Naive thymus-derived CD8-positive, alpha-beta T cell (primary cell): ENCODE measurements around the gene EYA4. TPM values are rescaled to one million over a fixed set of nuclear protein-coding genes. Genes with fewer than 3 reads are reported as not detected.

Experiments used
- ATAC-seq, 2 donors: fragments of 150-1000 bp; cut with Tn5 transposase in 1 of 2; sonication (Bioruptor Pico), chemical (Tn5 transposase) in 1 of 2; 1 replicate in 1 of 2; 2 replicates in 1 of 2; pipeline ENCODE4 v1.10.0; 2021; ENCODE audit warnings: mild to moderate bottlenecking in 2 of 2, moderate library complexity in 2 of 2
- POLR2A ChIA-PET: fragments of 350-600 bp; sonication (Branson Sonifier 250); formaldehyde crosslinking; loops from one replicate; lab custom pipeline; 2021; ENCODE audit warnings: antibody characterized with exemption; lab: Charles Lee
- DNase-seq, 10 donors: peaks; one replicate each; pipeline versions ENCODE4 v3.0.0 to v3.0.0-alpha.2; 2020 to 2022
- H3K27ac Mint-ChIP-seq, 10 donors: one replicate each; pipeline ENCODE4 v1.8.0; 2020 to 2022; ENCODE audit warnings: mild to moderate bottlenecking in 10 of 10, mixed read lengths in 10 of 10, moderate library complexity in 4 of 10, inconsistent platforms in 1 of 10
- H3K27me3 Mint-ChIP-seq, 5 donors: one replicate each; pipeline ENCODE4 v1.8.0; 2021 to 2022; ENCODE audit warnings: mixed read lengths in 5 of 5
- H3K36me3 Mint-ChIP-seq, 3 donors: one replicate each; pipeline ENCODE4 v1.8.0; 2020 to 2022; ENCODE audit warnings: mixed read lengths in 3 of 3, mild to moderate bottlenecking in 2 of 3, inconsistent platforms in 1 of 3
- H3K4me1 Mint-ChIP-seq, 4 donors: one replicate each; pipeline ENCODE4 v1.8.0; 2021 to 2022; ENCODE audit warnings: mixed read lengths in 4 of 4
- H3K4me3 Mint-ChIP-seq, 10 donors: one replicate each; pipeline ENCODE4 v1.8.0; 2020 to 2022; ENCODE audit warnings: mild to moderate bottlenecking in 10 of 10, mixed read lengths in 10 of 10, moderate library complexity in 6 of 10, inconsistent platforms in 1 of 10
- H3K9me3 Mint-ChIP-seq, 9 donors: one replicate each; pipeline ENCODE4 v1.8.0; 2020 to 2022; ENCODE audit warnings: mixed read lengths in 9 of 9, mild to moderate bottlenecking in 3 of 9, inconsistent platforms in 1 of 9, moderate library complexity in 1 of 9
- polyA plus RNA-seq, 3 donors: library from polyadenylated mRNA; unstranded; fragments of 300-500 nt; fragmentation: Illumina TruSeq; gene quantifications; one replicate each; pipeline ENCODE4 v1.2.3, GENCODE V29; 2021
- total RNA-seq, 8 experiments: library from RNA in 2 of 8; stranded (reverse) in 2 of 8; gene quantifications; one replicate each; pipeline ENCODE4 v1.2.3 and lab custom pipeline; 2021 to 2026

Gene EYA4
- total and polyA plus RNA-seq, 5 experiments from 2014 or later = not detected

- peaks cover 4 to 14% (median 6%) of the 10 kb centered on the region in 5 donors for H3K27me3 Mint-ChIP-seq
- no peak for ATAC-seq
- no peak for DNase-seq
- no peak overlapping the region for H3K27ac Mint-ChIP-seq
- no peak overlapping the region for H3K4me3 Mint-ChIP-seq
- POLR2A ChIA-PET = no interaction called here
- H3K9me3 Mint-ChIP-seq = peaks cover 0 to 10% (median 3%) of the 10 kb centered on the region in 9 donors
- H3K4me1 Mint-ChIP-seq = no peaks in the 10 kb centered on the region
- H3K36me3 Mint-ChIP-seq = no peaks in the 10 kb centered on the region
Observed at GRCh38 chr6:133309579-133309978, 68.4 kb downstream of the EYA4 start.

GRCh38 chr6:133312006-133312405, 70.8 kb downstream of the EYA4 start:
- H3K27me3 Mint-ChIP-seq = peaks cover 4 to 13% (median 6%) of the 10 kb centered on the region in 5 donors
- H3K9me3 Mint-ChIP-seq = peaks cover 0 to 10% (median 3%) of the 10 kb centered on the region in 9 donors
- H3K4me1 Mint-ChIP-seq = no peaks in the 10 kb centered on the region
- POLR2A ChIA-PET = no interaction called here
- ATAC-seq = no peak
- H3K4me3 Mint-ChIP-seq = no peak overlapping the region
- no peak for DNase-seq
- H3K36me3 Mint-ChIP-seq = no peaks in the 10 kb centered on the region
- H3K27ac Mint-ChIP-seq = no peak overlapping the region

- no peaks in the 10 kb centered on the region for H3K4me1 Mint-ChIP-seq
- H3K36me3 Mint-ChIP-seq = no peaks in the 10 kb centered on the region
- POLR2A ChIA-PET = no interaction called here
- peaks cover 4 to 13% (median 6%) of the 10 kb centered on the region in 5 donors for H3K27me3 Mint-ChIP-seq
- DNase-seq = no peak
- H3K4me3 Mint-ChIP-seq = no peak overlapping the region
- H3K27ac Mint-ChIP-seq = no peak overlapping the region
- peaks cover 0 to 4% (median under 1%) of the 10 kb centered on the region in 9 donors for H3K9me3 Mint-ChIP-seq
- no peak for ATAC-seq
Observed at GRCh38 chr6:133313068-133313467, 71.9 kb downstream of the EYA4 start.

GRCh38 chr6:133314947-133315346, 73.8 kb downstream of the EYA4 start:
- Mint-ChIP-seq H3K9me3 (no peaks in the 10 kb centered on the region), H3K27ac (no peak overlapping the region), H3K36me3 (no peaks in the 10 kb centered on the region), H3K27me3 (peaks cover under 1 to 13% (median 4%) of the 10 kb centered on the region in 5 donors), H3K4me1 (no peaks in the 10 kb centered on the region), H3K4me3 (no peak overlapping the region)
- ATAC-seq = no peak
- no peak for DNase-seq
- POLR2A ChIA-PET = no interaction called here

GRCh38 chr6:133315811-133316210, 74.7 kb downstream of the EYA4 start:
- POLR2A ChIA-PET = no interaction called here
- no peak for DNase-seq
- Mint-ChIP-seq H3K4me3 (no peak overlapping the region), H3K36me3 (no peaks in the 10 kb centered on the region), H3K27me3 (peaks cover 0 to 13% (median 4%) of the 10 kb centered on the region in 5 donors), H3K4me1 (no peaks in the 10 kb centered on the region), H3K9me3 (no peaks in the 10 kb centered on the region), H3K27ac (no peak overlapping the region)
- no peak for ATAC-seq

DNA sequence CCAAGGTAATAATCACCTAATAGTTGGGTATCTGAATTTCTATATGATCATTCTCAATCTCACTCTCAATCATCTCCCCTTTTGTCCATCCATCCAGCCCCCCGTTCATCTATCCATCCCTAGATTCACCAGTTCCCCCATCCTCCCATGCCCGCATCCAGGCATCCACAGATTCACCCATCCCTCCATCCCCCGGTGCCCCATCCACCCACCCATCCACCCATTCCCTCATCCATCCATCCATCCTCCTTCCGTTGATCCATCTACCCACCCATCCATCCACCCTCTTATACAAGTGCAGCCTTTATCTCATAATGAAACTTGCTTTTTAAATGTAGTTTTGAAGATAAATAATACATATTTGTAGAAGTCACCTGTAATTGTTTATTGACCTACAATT, 76.5 kb downstream of the EYA4 start:
- peaks cover 0 to 4% (median under 1%) of the 10 kb centered on the region in 5 donors for H3K27me3 Mint-ChIP-seq
- ATAC-seq (no peak), DNase-seq (no peak)
- no peaks in the 10 kb centered on the region for H3K36me3 Mint-ChIP-seq
- H3K9me3 Mint-ChIP-seq = no peaks in the 10 kb centered on the region
- no peaks in the 10 kb centered on the region for H3K4me1 Mint-ChIP-seq
- H3K27ac Mint-ChIP-seq = no peak overlapping the region
- POLR2A ChIA-PET = no interaction called here
- no peak overlapping the region for H3K4me3 Mint-ChIP-seq

DNA sequence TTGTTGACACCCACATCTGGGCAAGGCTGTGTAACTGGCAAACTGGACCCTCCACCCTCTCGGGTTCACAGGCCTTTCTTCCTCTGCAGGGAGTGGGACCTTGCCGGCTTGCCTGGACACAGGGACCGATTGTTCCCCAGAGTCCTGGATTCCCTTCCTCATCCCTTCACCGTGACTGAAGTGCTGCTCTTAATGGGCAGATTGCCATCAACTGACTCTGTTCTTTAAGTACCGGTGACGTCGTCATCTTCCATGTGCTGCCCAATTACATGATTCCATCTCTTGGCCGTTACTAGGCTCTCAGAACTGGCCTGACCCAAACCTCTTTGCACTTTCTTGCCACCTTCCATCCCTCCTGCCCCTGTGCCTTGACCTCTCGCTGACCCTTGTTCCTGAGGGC, 85.4 kb downstream of the EYA4 start:
- Mint-ChIP-seq H3K27me3 (peaks cover 0 to 10% (median 0%) of the 10 kb centered on the region in 5 donors), H3K4me3 (no peak overlapping the region), H3K27ac (no peak overlapping the region), H3K4me1 (no peaks in the 10 kb centered on the region), H3K36me3 (no peaks in the 10 kb centered on the region), H3K9me3 (no peaks in the 10 kb centered on the region)
- ATAC-seq (no peak), DNase-seq (no peak)
- POLR2A ChIA-PET = no interaction called here

GRCh38 chr6:133333852-133334251, 92.7 kb downstream of the EYA4 start:
- Mint-ChIP-seq H3K9me3 (peaks cover 0 to 9% (median 0%) of the 10 kb centered on the region in 9 donors), H3K36me3 (no peaks in the 10 kb centered on the region), H3K27me3 (peaks cover 0 to 7% (median 0%) of the 10 kb centered on the region in 5 donors), H3K4me3 (no peak overlapping the region), H3K4me1 (no peaks in the 10 kb centered on the region), H3K27ac (no peak overlapping the region)
- DNase-seq (no peak), ATAC-seq (no peak)
- POLR2A ChIA-PET = no interaction called here

DNA sequence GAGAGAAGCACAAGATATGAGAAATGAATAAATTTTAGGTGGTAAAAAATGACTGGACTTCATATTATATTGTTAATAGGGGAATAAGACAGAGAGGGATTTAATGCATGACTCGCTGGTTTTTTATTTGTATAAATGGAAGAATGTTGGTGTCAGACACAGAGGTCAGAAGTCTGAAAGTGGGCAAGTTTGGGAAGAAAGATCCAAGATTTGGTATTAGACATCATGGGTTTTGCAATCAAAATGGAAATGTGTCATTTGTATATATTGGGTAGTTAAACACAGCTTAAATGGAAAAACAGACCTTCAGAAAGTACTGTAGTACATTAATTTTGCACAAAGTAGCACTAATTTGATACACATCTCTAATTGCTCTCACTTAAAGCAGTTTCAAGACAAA, 96.2 kb downstream of the EYA4 start:
- Mint-ChIP-seq H3K27me3 (peaks cover 0 to 4% (median 0%) of the 10 kb centered on the region in 5 donors), H3K4me3 (no peak overlapping the region), H3K9me3 (peaks cover 0 to 9% (median 0%) of the 10 kb centered on the region in 9 donors), H3K4me1 (no peaks in the 10 kb centered on the region), H3K36me3 (no peaks in the 10 kb centered on the region), H3K27ac (no peak overlapping the region)
- no peak for ATAC-seq
- no peak for DNase-seq
- POLR2A ChIA-PET = no interaction called here

DNA sequence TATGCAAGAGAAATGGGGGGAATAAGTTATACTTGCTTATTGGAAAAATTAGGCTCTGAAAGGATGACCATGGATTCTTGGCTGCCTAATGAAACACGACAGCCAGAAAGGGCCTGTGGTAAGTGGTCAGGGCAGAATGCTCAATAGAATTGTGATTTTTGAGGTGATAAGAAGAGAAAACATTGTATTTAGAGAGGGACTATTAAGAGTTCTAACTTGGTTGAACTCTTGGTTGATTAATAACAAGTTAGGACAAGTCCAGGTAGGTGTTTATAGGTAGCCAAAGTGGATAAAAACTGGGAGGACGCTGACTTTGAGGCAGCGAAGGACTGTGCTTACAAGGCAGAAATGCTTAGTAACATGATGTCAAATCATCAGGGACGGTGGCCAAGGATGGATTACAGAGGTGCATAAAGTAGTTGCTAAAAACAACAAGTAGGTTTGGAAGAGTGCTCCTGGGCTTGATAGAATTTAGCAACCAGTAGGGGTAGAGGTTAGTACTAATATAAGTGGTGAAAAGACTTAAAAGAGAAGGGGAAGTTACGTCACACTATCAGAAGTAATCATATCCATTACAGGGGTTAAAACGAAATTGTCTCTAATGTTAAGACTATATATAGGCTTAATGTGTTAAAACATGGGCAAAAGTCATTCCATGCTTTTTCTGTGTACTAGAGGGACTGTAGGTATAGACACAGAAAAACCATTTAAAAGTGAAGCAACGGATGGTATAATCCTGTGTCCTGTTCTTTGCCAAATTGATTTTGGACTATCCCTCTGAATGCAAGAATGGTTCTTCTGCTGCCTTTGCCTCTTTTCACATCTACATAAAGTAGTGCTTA, 98.6 kb downstream of the EYA4 start:
- DNase-seq = no peak
- H3K4me3 Mint-ChIP-seq = no peak overlapping the region
- H3K9me3 Mint-ChIP-seq = peaks cover 0 to 9% (median 0%) of the 10 kb centered on the region in 9 donors
- POLR2A ChIA-PET = no interaction called here
- no peak overlapping the region for H3K27ac Mint-ChIP-seq
- H3K27me3 Mint-ChIP-seq = peaks cover 0 to 4% (median 0%) of the 10 kb centered on the region in 5 donors
- H3K4me1 Mint-ChIP-seq = no peaks in the 10 kb centered on the region
- ATAC-seq = no peak
- H3K36me3 Mint-ChIP-seq = no peaks in the 10 kb centered on the region

GRCh38 chr6:133340557-133340956, 99.4 kb downstream of the EYA4 start:
- H3K36me3 Mint-ChIP-seq = no peaks in the 10 kb centered on the region
- ATAC-seq (no peak), DNase-seq (no peak)
- H3K27me3 Mint-ChIP-seq = peaks cover 0 to 2% (median 0%) of the 10 kb centered on the region in 5 donors
- H3K9me3 Mint-ChIP-seq = peaks cover 0 to 3% (median 0%) of the 10 kb centered on the region in 9 donors
- POLR2A ChIA-PET = no interaction called here
- no peaks in the 10 kb centered on the region for H3K4me1 Mint-ChIP-seq
- H3K4me3 Mint-ChIP-seq = no peak overlapping the region
- H3K27ac Mint-ChIP-seq = no peak overlapping the region

DNA sequence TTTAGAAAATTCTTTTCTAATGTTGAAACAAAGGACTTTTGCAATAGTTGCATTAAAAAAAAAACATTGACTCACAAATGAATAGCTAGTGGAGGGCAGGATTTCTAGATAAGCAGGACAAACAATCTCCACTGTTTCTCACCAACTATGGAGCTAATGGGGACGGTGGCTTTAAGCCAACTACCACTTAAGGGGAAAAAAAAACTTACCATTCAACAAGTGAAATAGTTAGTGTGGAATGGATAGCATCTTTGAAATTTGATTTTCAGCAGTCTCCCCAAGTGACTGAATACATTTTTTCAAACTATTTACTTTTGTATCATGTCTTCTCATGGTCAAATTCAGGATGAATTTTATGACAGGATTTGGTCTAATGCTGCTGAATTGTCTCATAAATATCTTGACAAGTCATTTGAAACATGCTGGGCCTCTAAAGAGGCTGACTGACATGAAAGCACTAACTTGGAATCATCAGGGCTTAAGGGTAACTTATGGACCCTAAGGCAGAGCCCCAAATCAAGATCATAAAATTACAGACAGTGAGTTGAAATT, 100.5 kb downstream of the EYA4 start:
- no peaks in the 10 kb centered on the region for H3K4me1 Mint-ChIP-seq
- POLR2A ChIA-PET = no interaction called here
- H3K36me3 Mint-ChIP-seq = no peaks in the 10 kb centered on the region
- peaks cover 0 to 2% (median 0%) of the 10 kb centered on the region in 9 donors for H3K9me3 Mint-ChIP-seq
- H3K27me3 Mint-ChIP-seq = peaks cover 0 to 2% (median 0%) of the 10 kb centered on the region in 5 donors
- DNase-seq = no peak
- H3K27ac Mint-ChIP-seq = no peak overlapping the region
- ATAC-seq = no peak
- no peak overlapping the region for H3K4me3 Mint-ChIP-seq

DNA sequence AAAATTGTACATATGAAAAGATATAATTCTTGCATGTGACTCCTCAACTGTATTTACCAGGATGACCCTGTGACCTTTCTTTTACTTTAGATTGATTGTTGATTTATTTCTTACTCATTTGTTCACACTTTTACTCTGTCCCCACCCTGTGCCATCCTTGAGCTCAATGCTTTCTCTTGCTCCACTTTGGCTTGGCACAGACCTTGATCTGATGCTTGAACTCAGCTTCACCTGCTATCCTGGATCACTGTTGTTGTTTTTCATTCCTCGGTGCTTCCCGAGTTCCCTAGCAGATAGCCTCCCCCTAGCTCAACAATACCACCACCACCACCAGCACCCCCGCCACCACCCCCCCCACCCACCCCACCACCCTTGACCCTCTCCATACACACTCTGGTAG, 102.1 kb downstream of the EYA4 start:
- POLR2A ChIA-PET = no interaction called here
- DNase-seq (no peak), ATAC-seq (no peak)
- Mint-ChIP-seq H3K27me3 (no peaks in the 10 kb centered on the region), H3K4me1 (no peaks in the 10 kb centered on the region), H3K27ac (no peak overlapping the region), H3K36me3 (no peaks in the 10 kb centered on the region), H3K9me3 (peaks cover 0 to 2% (median 0%) of the 10 kb centered on the region in 9 donors), H3K4me3 (no peak overlapping the region)
